Measurements from ENCODE around the gene UGT1A6. TPM values are rescaled to one million over a fixed set of nuclear protein-coding genes. Genes with fewer than 3 reads are reported as not detected.
A peak's percentile ranks its signal among the peaks of the same experiment; 100 is the strongest.

The UGT1A6 gene
- total and polyA plus RNA-seq, 2 experiments from 2014 or later = not detected

DNA sequence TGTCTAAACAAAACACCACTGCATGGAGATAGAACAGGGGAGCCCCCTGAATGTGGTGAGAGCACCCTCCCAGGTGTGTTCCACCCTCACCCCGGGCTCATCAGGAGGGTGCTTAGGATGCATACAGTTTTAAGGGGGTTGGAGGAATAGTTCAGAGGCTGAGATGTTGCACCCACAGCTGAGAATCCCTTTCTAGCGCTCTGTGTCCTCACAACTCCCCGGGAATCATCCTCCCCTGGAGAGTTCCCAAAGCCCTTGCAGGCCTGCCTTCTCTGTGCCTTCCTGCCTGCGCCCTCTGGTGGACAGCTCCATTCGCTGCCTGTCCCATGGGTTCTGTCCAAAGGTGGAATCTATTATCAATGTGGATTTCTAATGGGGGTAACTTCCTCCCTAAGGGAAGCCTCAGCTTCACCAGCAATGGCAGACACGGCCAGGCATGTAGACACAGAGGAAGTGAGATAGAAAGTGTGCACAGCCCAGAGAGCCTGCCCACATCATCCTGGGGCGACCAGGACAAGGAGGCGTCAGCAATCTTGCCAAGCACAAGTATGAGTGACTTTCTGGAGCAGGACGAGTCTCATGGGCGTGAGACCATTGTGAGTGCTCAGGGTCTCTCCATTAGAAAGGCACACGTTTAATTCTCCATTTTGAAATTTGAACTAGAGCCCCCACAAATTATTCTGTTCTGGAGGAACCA, 18.8 kb downstream of the UGT1A6 start:
- Histone ChIP-seq H3K36me3 (no peaks in the 10 kb centered on the region), H3K4me3 (no peak overlapping the region), H3K27ac (no peak overlapping the region), H3K4me1 (ENCODE audit: low read depth) (no peaks in the 10 kb centered on the region), H3K9me3 (ENCODE audit: low read depth) (no peaks in the 10 kb centered on the region), H3K27me3 (peaks cover under 1% of the 10 kb centered on the region)
- TF ChIP-seq, protein P1, sequence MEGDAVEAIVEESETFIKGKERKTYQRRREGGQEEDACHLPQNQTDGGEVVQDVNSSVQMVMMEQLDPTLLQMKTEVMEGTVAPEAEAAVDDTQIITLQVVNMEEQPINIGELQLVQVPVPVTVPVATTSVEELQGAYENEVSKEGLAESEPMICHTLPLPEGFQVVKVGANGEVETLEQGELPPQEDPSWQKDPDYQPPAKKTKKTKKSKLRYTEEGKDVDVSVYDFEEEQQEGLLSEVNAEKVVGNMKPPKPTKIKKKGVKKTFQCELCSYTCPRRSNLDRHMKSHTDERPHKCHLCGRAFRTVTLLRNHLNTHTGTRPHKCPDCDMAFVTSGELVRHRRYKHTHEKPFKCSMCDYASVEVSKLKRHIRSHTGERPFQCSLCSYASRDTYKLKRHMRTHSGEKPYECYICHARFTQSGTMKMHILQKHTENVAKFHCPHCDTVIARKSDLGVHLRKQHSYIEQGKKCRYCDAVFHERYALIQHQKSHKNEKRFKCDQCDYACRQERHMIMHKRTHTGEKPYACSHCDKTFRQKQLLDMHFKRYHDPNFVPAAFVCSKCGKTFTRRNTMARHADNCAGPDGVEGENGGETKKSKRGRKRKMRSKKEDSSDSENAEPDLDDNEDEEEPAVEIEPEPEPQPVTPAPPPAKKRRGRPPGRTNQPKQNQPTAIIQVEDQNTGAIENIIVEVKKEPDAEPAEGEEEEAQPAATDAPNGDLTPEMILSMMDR (IDR thresholded peaks at IDR 0.05; ENCODE audit: low read depth, low read length) = peak; percentile 96
- DNase-seq (ENCODE audit: low read depth in 1 of 2, low spot score in 1 of 2) = peak; percentile 86 to 91

DNA sequence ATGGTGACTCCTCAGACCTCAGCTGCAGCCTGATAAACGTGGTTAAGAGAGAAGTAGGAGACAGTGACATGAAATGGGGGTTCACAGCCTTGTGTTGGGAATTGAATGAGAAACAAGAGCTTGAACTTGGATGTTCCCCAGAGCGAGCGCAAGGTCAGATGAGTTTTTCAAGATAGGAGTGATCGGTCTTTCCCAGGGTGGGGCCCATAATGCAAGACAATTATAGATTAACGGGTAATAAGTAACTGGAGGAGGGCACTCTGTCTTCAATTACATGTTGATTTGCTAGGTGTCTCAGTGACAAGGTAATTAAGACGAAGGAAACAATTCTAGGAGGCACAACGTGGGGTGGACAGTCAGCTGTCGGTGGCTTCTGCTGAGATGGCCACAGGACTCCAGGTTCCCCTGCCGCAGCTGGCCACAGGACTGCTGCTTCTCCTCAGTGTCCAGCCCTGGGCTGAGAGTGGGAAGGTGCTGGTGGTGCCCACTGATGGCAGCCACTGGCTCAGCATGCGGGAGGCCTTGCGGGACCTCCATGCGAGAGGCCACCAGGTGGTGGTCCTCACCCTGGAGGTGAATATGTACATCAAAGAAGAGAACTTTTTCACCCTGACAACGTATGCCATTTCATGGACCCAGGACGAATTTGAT, 20.0 kb downstream of the UGT1A6 start, which contains the start of gene UGT1A5:
TSS of gene UGT1A5 (plus strand) at position 297 of the 651 bp plus-strand sequence. CDS start at position 382, 85 bp downstream.
- Histone ChIP-seq H3K27me3 (no peaks in the 10 kb centered on the region), H3K27ac (no peak within 1 kb of the TSS), H3K36me3 (no peaks in the 10 kb centered on the region), H3K4me3 (no peak within 1 kb of the TSS), H3K4me1 (ENCODE audit: low read depth) (no peaks in the 10 kb centered on the region), H3K9me3 (ENCODE audit: low read depth) (no peaks in the 10 kb centered on the region)
- no peak for DNase-seq (ENCODE audit: low read depth in 1 of 2, low spot score in 1 of 2)
- TF ChIP-seq, protein P1 (IDR thresholded peaks at IDR 0.05; ENCODE audit: low read depth, low read length) = no peak

DNA sequence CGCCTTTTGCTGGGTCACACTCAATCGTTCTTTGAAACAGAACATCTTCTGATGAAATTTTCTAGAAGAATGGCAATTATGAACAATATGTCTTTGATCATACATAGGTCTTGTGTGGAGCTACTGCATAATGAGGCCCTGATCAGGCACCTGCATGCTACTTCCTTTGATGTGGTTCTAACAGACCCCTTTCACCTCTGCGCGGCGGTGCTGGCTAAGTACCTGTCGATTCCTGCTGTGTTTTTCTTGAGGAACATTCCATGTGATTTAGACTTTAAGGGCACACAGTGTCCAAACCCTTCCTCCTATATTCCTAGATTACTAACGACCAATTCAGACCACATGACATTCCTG, 20.5 kb downstream of the UGT1A6 start:
- Histone ChIP-seq H3K4me3 (no peak overlapping the region), H3K27me3 (no peaks in the 10 kb centered on the region), H3K27ac (no peak overlapping the region), H3K36me3 (no peaks in the 10 kb centered on the region), H3K9me3 (ENCODE audit: low read depth) (no peaks in the 10 kb centered on the region), H3K4me1 (ENCODE audit: low read depth) (no peaks in the 10 kb centered on the region)
- DNase-seq (ENCODE audit: low read depth in 1 of 2, low spot score in 1 of 2) = no peak
- TF ChIP-seq, protein P1 (IDR thresholded peaks at IDR 0.05; ENCODE audit: low read depth, low read length) = no peak

DNA sequence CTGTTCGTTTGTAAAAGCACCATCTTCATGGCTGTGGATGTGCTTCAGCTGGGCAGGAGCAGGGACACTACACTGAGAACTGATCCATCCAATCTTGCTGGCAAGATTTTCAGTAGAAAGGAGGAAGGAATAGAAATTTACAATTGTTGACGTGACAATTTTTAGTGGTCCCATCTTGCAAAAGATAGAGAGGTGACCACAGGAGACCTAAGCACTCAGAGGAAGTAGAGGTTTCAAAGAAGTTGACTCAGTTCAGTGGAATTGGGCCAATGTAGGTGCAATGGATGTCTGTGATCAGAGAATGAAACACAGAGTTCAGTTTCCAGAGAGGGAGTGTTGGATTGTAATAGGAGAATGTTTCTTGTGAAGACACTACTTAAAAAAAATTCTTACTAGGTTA, 21.4 kb downstream of the UGT1A6 start:
- H3K27me3 ChIP-seq = no peaks in the 10 kb centered on the region
- no peaks in the 10 kb centered on the region for H3K4me1 ChIP-seq (ENCODE audit: low read depth)
- H3K36me3 ChIP-seq = no peaks in the 10 kb centered on the region
- H3K27ac ChIP-seq = no peak overlapping the region
- no peak overlapping the region for H3K4me3 ChIP-seq
- no peak for DNase-seq (ENCODE audit: low read depth in 1 of 2, low spot score in 1 of 2)
- TF ChIP-seq, protein P1 (IDR thresholded peaks at IDR 0.05; ENCODE audit: low read depth, low read length) = no peak
- no peaks in the 10 kb centered on the region for H3K9me3 ChIP-seq (ENCODE audit: low read depth)

DNA sequence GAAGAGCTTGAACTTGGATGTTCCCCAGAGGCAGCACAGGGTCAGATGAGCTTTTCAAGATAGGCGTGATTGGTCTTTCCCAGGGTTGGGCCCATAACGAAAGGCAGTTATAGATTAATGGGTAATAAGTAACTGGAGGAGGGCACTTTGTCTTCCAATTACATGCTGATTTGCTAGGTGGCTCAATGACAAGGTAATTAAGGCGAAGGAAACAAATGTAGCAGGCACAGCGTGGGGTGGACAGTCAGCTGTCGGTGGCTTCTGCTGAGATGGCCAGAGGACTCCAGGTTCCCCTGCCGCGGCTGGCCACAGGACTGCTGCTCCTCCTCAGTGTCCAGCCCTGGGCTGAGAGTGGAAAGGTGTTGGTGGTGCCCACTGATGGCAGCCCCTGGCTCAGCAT, 25.9 kb downstream of the UGT1A6 start, which contains the start of gene UGT1A4:
TSS of gene UGT1A4 (plus strand) at position 185 of the 400 bp plus-strand sequence. CDS start at position 270, 85 bp downstream.
- TF ChIP-seq, protein P1 (IDR thresholded peaks at IDR 0.05; ENCODE audit: low read depth, low read length) = no peak
- Histone ChIP-seq H3K4me1 (ENCODE audit: low read depth) (no peaks in the 10 kb centered on the region), H3K9me3 (ENCODE audit: low read depth) (no peaks in the 10 kb centered on the region), H3K4me3 (no peak within 1 kb of the TSS), H3K27ac (no peak within 1 kb of the TSS), H3K36me3 (no peaks in the 10 kb centered on the region), H3K27me3 (no peaks in the 10 kb centered on the region)
- no peak for DNase-seq (ENCODE audit: low read depth in 1 of 2, low spot score in 1 of 2)
